H1 (cell line): ENCODE measurements around the gene COL5A2. TPM values are rescaled to one million over a fixed set of nuclear protein-coding genes. Genes with fewer than 3 reads are reported as not detected.

Experiments used
- CTCF ChIA-PET: fragments of 300-600 bp; sonication (Branson Sonifier 250); formaldehyde crosslinking; loops from one replicate; lab custom pipeline; 2021; ENCODE audit not compliant: partially characterized antibody; lab: Charles Lee
- POLR2A ChIA-PET: fragments of 300-600 bp; sonication (Branson Sonifier 250); formaldehyde crosslinking; loops from one replicate; lab custom pipeline; 2021; ENCODE audit warnings: inconsistent platforms; ENCODE audit not compliant: partially characterized antibody; lab: Charles Lee
- DNase-seq, 2 experiments: peaks; one replicate each; pipeline versions ENCODE4 v3.0.0 to v3.0.0-alpha.2; 2010 to 2022; ENCODE audit warnings: low spot score in 2 of 2, low read depth in 1 of 2, mixed read lengths in 1 of 2
- FAIRE-seq: peaks from 2 replicates; lab custom pipeline; 2011; peaks lifted over from hg19 to GRCh38; lab: Jason Lieb, UNC
- H2AFZ ChIP-seq: 2 replicates; pipeline ENCODE4 v1.8.1; 2012; ENCODE audit warnings: low read length, inconsistent platforms
- H2AK5ac ChIP-seq: 2 replicates; pipeline ENCODE4 v1.6.1; 2013; ENCODE audit warnings: low read depth, low read length
- H2BK120ac ChIP-seq: replicated peaks from 2 replicates; pipeline ENCODE3; 2013; ENCODE audit warnings: low read depth, low read length, inconsistent platforms
- H2BK12ac ChIP-seq: 2 replicates; pipeline ENCODE4 v1.6.1; 2013; ENCODE audit warnings: low read depth, low read length
- H2BK15ac ChIP-seq: 2 replicates; pipeline ENCODE4 v1.6.1; 2013; ENCODE audit warnings: low read length
- H2BK20ac ChIP-seq: 2 replicates; pipeline ENCODE4 v1.6.1; 2013; ENCODE audit warnings: low read length
- H2BK5ac ChIP-seq: 2 replicates; pipeline ENCODE4 v1.6.1; 2013; ENCODE audit warnings: low read depth, low read length
- H3K14ac ChIP-seq: 2 replicates; pipeline ENCODE4 v1.6.1; 2013; ENCODE audit warnings: inconsistent platforms; ENCODE audit not compliant: insufficient read length
- H3K18ac ChIP-seq: 2 replicates; pipeline ENCODE4 v1.6.1; 2013; ENCODE audit warnings: low read length; ENCODE audit errors: extremely low read depth
- H3K23ac ChIP-seq: 2 replicates; pipeline ENCODE4 v1.6.1; 2013; ENCODE audit warnings: inconsistent platforms; ENCODE audit not compliant: insufficient read length
- H3K23me2 ChIP-seq: 2 replicates; pipeline ENCODE4 v1.6.1; 2013; ENCODE audit warnings: low read depth, low read length
- H3K27ac ChIP-seq: 2 replicates; pipeline ENCODE4 v1.6.1; 2011; ENCODE audit warnings: low read depth, low read length, inconsistent platforms
- H3K27me3 ChIP-seq, 4 experiments: replicated peaks in 1 of 4; 1 replicate in 1 of 4; 2 replicates in 3 of 4; pipeline versions ENCODE4 v1.6.1 to v1.8.1; 2011 to 2013; ENCODE audit warnings: low read length in 3 of 4, mild to moderate bottlenecking in 3 of 4, inconsistent platforms in 2 of 4, mixed read lengths in 2 of 4, moderate library complexity in 1 of 4; ENCODE audit not compliant: control insufficient read depth in 3 of 4, insufficient read depth in 3 of 4; ENCODE audit errors: extremely low read depth in 1 of 4
- H3K36me3 ChIP-seq, 4 experiments: 2 replicates each; pipeline versions ENCODE4 v1.6.1 to v1.8.1; 2011 to 2013; ENCODE audit warnings: mild to moderate bottlenecking in 4 of 4, low read length in 3 of 4, moderate library complexity in 2 of 4, control low read depth in 1 of 4, inconsistent platforms in 1 of 4; ENCODE audit not compliant: insufficient read depth in 4 of 4, control insufficient read depth in 2 of 4
- H3K4ac ChIP-seq: replicated peaks from 2 replicates; pipeline ENCODE3; 2013; ENCODE audit warnings: low read length, low read depth, mixed read lengths, inconsistent platforms; ENCODE audit not compliant: insufficient read length
- H3K4me1 ChIP-seq, 4 experiments: replicated peaks in 1 of 4; 1 replicate in 1 of 4; 2 replicates in 3 of 4; pipeline versions ENCODE4 v1.6.1 to v1.8.1; 2011 to 2013; ENCODE audit warnings: low read length in 3 of 4, inconsistent platforms in 2 of 4, mixed read lengths in 1 of 4; ENCODE audit not compliant: insufficient read depth in 4 of 4, control insufficient read depth in 3 of 4
- H3K4me2 ChIP-seq, 2 experiments: 2 replicates each; pipeline versions ENCODE4 v1.6.1 to v1.8.1; 2011 to 2013; ENCODE audit warnings: low read depth in 2 of 2, low read length in 2 of 2, control low read depth in 1 of 2, inconsistent platforms in 1 of 2, mild to moderate bottlenecking in 1 of 2; ENCODE audit not compliant: insufficient read depth in 1 of 2
- H3K4me3 ChIP-seq, 4 experiments: fragments of 200-600, 300-600 bp in 1 of 4; sonication (generic), shearing (Covaris generic), sonication (Bioruptor Twin) in 1 of 4; 2 replicates each; pipeline versions ENCODE4 v1.5.1 to v1.8.1; 2011 to 2016; ENCODE audit warnings: low read length in 4 of 4, low read depth in 3 of 4, control low read depth in 2 of 4, inconsistent platforms in 2 of 4, mild to moderate bottlenecking in 2 of 4, mixed read lengths in 1 of 4, moderate library complexity in 1 of 4; ENCODE audit not compliant: insufficient read depth in 2 of 4; ENCODE audit errors: extremely low read depth in 1 of 4
- H3K56ac ChIP-seq: replicated peaks from 2 replicates; pipeline ENCODE3; 2013; ENCODE audit warnings: low read depth, mild to moderate bottlenecking, mixed read lengths, low read length, inconsistent platforms; ENCODE audit not compliant: insufficient read length
- H3K79me1 ChIP-seq: 2 replicates; pipeline ENCODE4 v1.6.1; 2013; ENCODE audit warnings: low read depth, low read length, control low read depth
- H3K79me2 ChIP-seq, 2 experiments: 2 replicates each; pipeline versions ENCODE4 v1.6.1 to v1.8.1; 2012 to 2013; ENCODE audit warnings: low read length in 2 of 2, mild to moderate bottlenecking in 2 of 2, inconsistent platforms in 1 of 2; ENCODE audit not compliant: insufficient read depth in 2 of 2, control insufficient read depth in 1 of 2
- H3K9ac ChIP-seq, 4 experiments: replicated peaks in 1 of 4; 1 replicate in 1 of 4; 2 replicates in 3 of 4; pipeline versions ENCODE4 v1.6.1 to v1.8.1; 2011 to 2013; ENCODE audit warnings: low read depth in 3 of 4, low read length in 3 of 4, control low read depth in 2 of 4, mild to moderate bottlenecking in 2 of 4, moderate library complexity in 2 of 4, inconsistent platforms in 1 of 4; ENCODE audit errors: extremely low read depth in 1 of 4
- H3K9me3 ChIP-seq, 2 experiments: 2 replicates each; pipeline versions ENCODE4 v1.6.1 to v1.8.1; 2012 to 2013; ENCODE audit warnings: mild to moderate bottlenecking in 2 of 2, moderate library complexity in 2 of 2, control low read depth in 1 of 2, inconsistent platforms in 1 of 2, low read depth in 1 of 2, low read length in 1 of 2, mixed read lengths in 1 of 2; ENCODE audit not compliant: insufficient read depth in 2 of 2
- H4K20me1 ChIP-seq, 2 experiments: replicated peaks in 1 of 2; 2 replicates each; pipeline versions ENCODE3 to v1.8.1; 2011 to 2013; ENCODE audit warnings: inconsistent platforms in 2 of 2, low read length in 2 of 2, mild to moderate bottlenecking in 1 of 2; ENCODE audit not compliant: insufficient read depth in 2 of 2, control insufficient read depth in 1 of 2
- H4K5ac ChIP-seq: 2 replicates; pipeline ENCODE4 v1.6.1; 2013; ENCODE audit warnings: low read length, low read depth, mixed read lengths, inconsistent platforms; ENCODE audit not compliant: insufficient read length
- H4K8ac ChIP-seq: 2 replicates; pipeline ENCODE4 v1.8.0; 2013; ENCODE audit warnings: mild to moderate bottlenecking, moderate library complexity, low read length, inconsistent platforms; ENCODE audit not compliant: insufficient read depth; ENCODE audit errors: extremely low read depth
- H4K91ac ChIP-seq: replicated peaks from 2 replicates; pipeline ENCODE3; 2013; ENCODE audit warnings: low read length, mixed read lengths, inconsistent platforms; ENCODE audit not compliant: insufficient read length
- BACH1 ChIP-seq: IDR thresholded peaks from 2 replicates; pipeline ENCODE4 v1.6.1; 2012; ENCODE audit warnings: low read length, improper control_type of control experiment
- BCL11A ChIP-seq, 2 experiments: IDR thresholded peaks; one replicate each; pipeline ENCODE4 v1.6.1; 2011; ENCODE audit warnings: low read depth in 2 of 2, low read length in 2 of 2, mild to moderate bottlenecking in 2 of 2
- BRCA1 ChIP-seq: IDR thresholded peaks from 2 replicates; pipeline ENCODE4 v1.6.1; 2012; ENCODE audit warnings: low read depth, low read length, improper control_type of control experiment
- HDAC6 ChIP-seq: IDR thresholded peaks from one replicate; pipeline ENCODE4 v1.7.1; 2012; ENCODE audit warnings: low read depth, mild to moderate bottlenecking, inconsistent platforms, low read length, moderate library complexity
- JUN ChIP-seq: IDR thresholded peaks from 2 replicates; pipeline ENCODE4 v1.6.1; 2011; ENCODE audit warnings: low read depth, mild to moderate bottlenecking, improper control_type of control experiment, low read length
- JUND ChIP-seq: IDR thresholded peaks from 2 replicates; pipeline ENCODE4 v1.6.1; 2011; ENCODE audit warnings: mild to moderate bottlenecking, improper control_type of control experiment, low read length
- KDM4A ChIP-seq: IDR thresholded peaks from one replicate; pipeline ENCODE4 v1.7.1; 2012; ENCODE audit warnings: low read depth, mild to moderate bottlenecking, moderate library complexity, low read length, inconsistent platforms; ENCODE audit not compliant: severe bottlenecking
- PHF8 ChIP-seq: fragments of 200-600 bp; sonication (generic); conservative IDR thresholded peaks from 2 replicates; pipeline ENCODE4 v1.7.1; 2012; ENCODE audit warnings: low read depth, mild to moderate bottlenecking, inconsistent platforms, low read length, moderate library complexity
- POLR2A ChIP-seq, 2 experiments: IDR thresholded peaks; 1 replicate in 1 of 2; 2 replicates in 1 of 2; pipeline ENCODE4 v1.6.1; 2011; ENCODE audit warnings: low read depth in 2 of 2, low read length in 2 of 2, mild to moderate bottlenecking in 2 of 2; ENCODE audit errors: control extremely low read depth in 1 of 2
- SIN3A ChIP-seq, 2 experiments: IDR thresholded peaks in 1 of 2; conservative IDR thresholded peaks in 1 of 2; 2 replicates each; pipeline ENCODE4 v1.6.1; 2011 to 2012; ENCODE audit warnings: low read length in 2 of 2, improper control_type of control experiment in 1 of 2, low read depth in 1 of 2, mild to moderate bottlenecking in 1 of 2
- TAF7 ChIP-seq: optimal IDR thresholded peaks from 2 replicates; pipeline ENCODE3; 2011; ENCODE audit warnings: low read depth, mild to moderate bottlenecking, inconsistent platforms, low read length, moderate library complexity, borderline replicate concordance
- TCF12 ChIP-seq: IDR thresholded peaks from 2 replicates; pipeline ENCODE4 v1.6.1; 2011; ENCODE audit warnings: low read depth, mild to moderate bottlenecking, low read length
- WGBS, 2 experiments: shearing (Covaris generic) in 1 of 2; methylation state at CpG; one replicate each; pipeline versions ENCODE4 v1.1.6 to v1.1.7; 2013 to 2015; ENCODE audit warnings: low lambda C conversion rate in 2 of 2, mixed read lengths in 2 of 2, inconsistent platforms in 1 of 2, low coverage in 1 of 2, missing lambda C conversion rate in 1 of 2; ENCODE audit not compliant: insufficient replicate concordance in 2 of 2, insufficient coverage in 1 of 2, insufficient read length in 1 of 2; ENCODE audit errors: extremely low coverage in 1 of 2, missing lambda C conversion rate in 1 of 2; 5-methylcytosine and 5-hydroxymethylcytosine counted together
- polyA plus RNA-seq, 7 experiments: library from polyadenylated mRNA; depleted of rRNA in 3 of 7; stranded (reverse) in 5 of 7; unstranded in 2 of 7; fragments of >200 nt in 5 of 7; fragments of 200-250 nt in 2 of 7; gene quantifications; 1 replicate in 5 of 7; 2 replicates in 1 of 7; 4 replicates in 1 of 7; pipeline versions ENCODE4 v1.2.1 to v1.2.3, GENCODE V29; 2011 to 2013; ENCODE audit warnings: missing spikeins in 2 of 7, mixed read lengths in 2 of 7
- total RNA-seq: library from RNA; stranded (reverse); fragmentation: NEBNext Ultra II Directional; extraction: Animal tissue kit (Norgen Biotek cat#: 25700); gene quantifications from 2 replicates; pipeline ENCODE4 v1.2.1, GENCODE V29; 2021

The COL5A2 gene
- total and polyA plus RNA-seq, 2 of the 8 experiments (the other 6 are each of a cell fraction or from before 2014, with no cell fraction given): 4.7 to 24.2 TPM

DNA sequence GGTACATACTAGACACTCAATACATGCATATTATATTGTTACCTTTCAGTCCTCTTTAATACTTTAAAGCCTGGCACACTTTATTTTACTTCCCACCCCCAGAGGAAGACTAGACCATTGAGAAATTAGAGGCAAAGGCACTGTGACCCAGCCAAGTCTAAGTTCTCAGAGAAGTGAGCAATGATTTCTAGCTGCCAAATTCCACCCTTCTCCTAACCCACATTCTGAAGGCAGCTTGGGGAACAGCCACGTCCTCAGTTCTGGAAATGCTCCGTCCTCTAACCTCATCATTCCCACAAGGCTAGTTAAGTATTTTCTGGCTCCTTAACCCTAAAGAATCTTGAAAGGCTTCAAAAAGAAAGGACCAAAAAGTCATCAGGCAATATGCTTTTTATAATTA, 86.6 kb downstream of the COL5A2 start:
- Histone ChIP-seq H3K56ac (no peak overlapping the region), H2BK12ac (no peak overlapping the region), H3K9ac (no peak overlapping the region), H3K27me3 (peaks cover 0 to 1% (median 0%) of the 10 kb centered on the region in 4 experiments; a peak in 1 of 7 replicates), H3K27ac (no peak overlapping the region), H3K79me1 (no peaks in the 10 kb centered on the region), H3K4ac (no peak overlapping the region), H2BK120ac (no peak overlapping the region), H3K23ac (no peak overlapping the region), H4K20me1 (no peaks in the 10 kb centered on the region), H3K36me3 (no peaks in the 10 kb centered on the region), H4K8ac (no peak overlapping the region), H2BK15ac (no peak overlapping the region), H2AFZ (no peak overlapping the region), H3K4me2 (no peak overlapping the region), H4K5ac (no peak overlapping the region), H3K9me3 (no peaks in the 10 kb centered on the region), H4K91ac (no peak overlapping the region), H3K79me2 (no peaks in the 10 kb centered on the region), H3K18ac (no peak overlapping the region), H2AK5ac (no peak overlapping the region), H2BK5ac (no peak overlapping the region), H3K4me3 (no peak overlapping the region), H3K23me2 (no peaks in the 10 kb centered on the region; the same call in 1 of the 2 replicates), H3K4me1 (no peaks in the 10 kb centered on the region), H2BK20ac (no peak overlapping the region), H3K14ac (no peak overlapping the region)
- FAIRE-seq: no peak
- WGBS, 2 experiments: 77% methylated on average over 2 of the region's 2 CpGs; no CpG with 5 or more reads in 1 of the 2 experiments
- ChIA-PET CTCF (interaction anchor here (1.2 to 2.7 kb wide), 9 partner anchors 11 to 569 kb away, joined by 3 to 18 read pairs (median 8); no protein-coding TSS in a partner anchor), POLR2A (no interaction called here)
- no peak for DNase-seq
- TF ChIP-seq POLR2A (IDR thresholded peaks at IDR 0.05; ENCODE audit: control extremely low read depth in 1 of 2, low read depth in 2 of 2, low read length in 2 of 2) (no peak), PHF8 (no peak), SIN3A (conservative IDR thresholded peaks at IDR 0.05 in 1 of 2, IDR thresholded peaks at IDR 0.05 in 1 of 2; ENCODE audit: low read depth in 1 of 2, low read length in 2 of 2) (no peak), BACH1 (no peak), BCL11A (IDR thresholded peaks at IDR 0.05; ENCODE audit: low read depth in 2 of 2, low read length in 2 of 2) (no peak), TCF12 (no peak), JUN (no peak), TAF7 (no peak), BRCA1 (no peak), HDAC6 (no peak), JUND (no peak), KDM4A (no peak)
